Measurements from ENCODE around the gene SSX4. TPM values are rescaled to one million over a fixed set of nuclear protein-coding genes. Genes with fewer than 3 reads are reported as not detected.
"Not testable (repeated sequence)": the region's sequence is repeated elsewhere in the genome, so short reads cannot be mapped to it uniquely, and the experiment has no call there.

Gene SSX4
- total and polyA plus RNA-seq, 2 of the 13 experiments (the other 11 are each of a cell fraction or from before 2014, with no cell fraction given), result not detected

DNA sequence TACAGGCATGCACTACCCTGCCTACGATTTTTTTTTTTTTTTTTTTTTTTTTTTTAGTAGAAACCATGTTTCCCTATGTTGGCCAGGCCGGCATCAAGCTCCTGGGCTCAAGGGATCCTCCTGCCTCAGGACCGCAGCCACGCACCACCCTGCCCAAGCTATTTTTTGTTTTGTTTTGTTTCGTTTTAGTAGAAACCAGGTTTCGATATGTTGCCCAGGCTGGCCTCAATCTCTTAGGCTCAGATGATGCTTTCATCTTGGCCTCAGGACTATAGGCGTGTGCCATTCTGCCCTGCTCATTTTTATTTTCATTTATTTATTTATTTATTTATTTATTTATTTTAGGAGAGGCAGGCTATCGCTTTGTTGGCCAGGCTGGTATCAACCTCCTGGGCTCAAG, 25.7 kb upstream of the SSX4 start:
- Histone ChIP-seq H3K9me3 (ENCODE audit: low read length) (no peaks in the 10 kb centered on the region), H3K4me2 (ENCODE audit: low read depth, low read length) (no peak overlapping the region), H3K4me1 (ENCODE audit: insufficient read depth, low read length) (no peaks in the 10 kb centered on the region), H3K4me3 (replicated peaks in 1 of 3; ENCODE audit: insufficient read depth in 1 of 3, low read depth in 2 of 3, low read length in 3 of 3) (no peak overlapping the region), H3K79me2 (ENCODE audit: insufficient read depth, low read length) (no peaks in the 10 kb centered on the region), H4K20me1 (ENCODE audit: insufficient read depth, low read length) (no peaks in the 10 kb centered on the region), H3K36me3 (replicated peaks in 1 of 2; ENCODE audit: control insufficient read depth in 1 of 2, insufficient read depth in 2 of 2, low read length in 2 of 2) (no peaks in the 10 kb centered on the region), H3K27ac (ENCODE audit: extremely low read length, insufficient read depth, low read length) (no peak overlapping the region), H3K27me3 (ENCODE audit: control insufficient read depth in 1 of 2, insufficient read depth in 2 of 2, low read length in 2 of 2) (no peaks in the 10 kb centered on the region), H3K9ac (ENCODE audit: insufficient read depth, low read depth, low read length) (no peak overlapping the region), H2AFZ (ENCODE audit: low read length) (no peak overlapping the region)
- 36% methylated on average over 8 of the region's 8 CpGs for WGBS (ENCODE audit: low lambda C conversion rate)
- FAIRE-seq (no peak), ATAC-seq (no peak), DNase-seq (ENCODE audit: low spot score) (no peak)
- in situ Hi-C loops (cut with HindIII; ENCODE audit: extremely low pct_ligation_motif_present, low pct_unique_long_range_greater_than_20kb) (no loop called here), intact Hi-C loops (cut with micrococcal nuclease; ENCODE audit: unreplicated experiment) (no loop called here)
- BruUV-seq (replicated peaks), result no TSS peak
- TF ChIP-seq MTF2 (CRISPR knock-in tag; IDR thresholded peaks at IDR 0.05; ENCODE audit: borderline replicate concordance) (no peak), ZBTB33 (CRISPR knock-in tag; IDR thresholded peaks at IDR 0.05) (no peak), ZNF224 (CRISPR knock-in tag; IDR thresholded peaks at IDR 0.05) (no peak), RBFOX2 (IDR thresholded peaks at IDR 0.05; ENCODE audit: low read depth, low read length) (no peak), CREB1 (IDR thresholded peaks at IDR 0.05) (no peak), CREB1 (CRISPR knock-in tag; IDR thresholded peaks at IDR 0.05) (no peak), ZNF354B (CRISPR knock-in tag; IDR thresholded peaks at IDR 0.05) (no peak), HMGA1 (CRISPR knock-in tag; conservative IDR thresholded peaks at IDR 0.05) (no peak), SUZ12 (IDR thresholded peaks at IDR 0.05; ENCODE audit: low read depth, low read length) (no peak), FOXM1 (CRISPR knock-in tag; IDR thresholded peaks at IDR 0.05) (no peak), MIER3 (CRISPR knock-in tag; IDR thresholded peaks at IDR 0.05; ENCODE audit: borderline replicate concordance) (no peak), ZNF17 (CRISPR knock-in tag; IDR thresholded peaks at IDR 0.05) (no peak), ZNF558 (CRISPR knock-in tag; IDR thresholded peaks at IDR 0.05; ENCODE audit: borderline replicate concordance) (no peak), SMAD9 (CRISPR knock-in tag; IDR thresholded peaks at IDR 0.05) (no peak), ZNF644 (CRISPR knock-in tag; IDR thresholded peaks at IDR 0.05; ENCODE audit: low read depth) (no peak), HDAC1 (CRISPR knock-in tag; IDR thresholded peaks at IDR 0.05) (no peak), KLF13 (CRISPR knock-in tag; IDR thresholded peaks at IDR 0.05) (no peak), TAF1 (CRISPR knock-in tag; IDR thresholded peaks at IDR 0.05) (no peak), GATAD1 (CRISPR knock-in tag; IDR thresholded peaks at IDR 0.05) (no peak)
- TF ChIP-seq, protein P1, sequence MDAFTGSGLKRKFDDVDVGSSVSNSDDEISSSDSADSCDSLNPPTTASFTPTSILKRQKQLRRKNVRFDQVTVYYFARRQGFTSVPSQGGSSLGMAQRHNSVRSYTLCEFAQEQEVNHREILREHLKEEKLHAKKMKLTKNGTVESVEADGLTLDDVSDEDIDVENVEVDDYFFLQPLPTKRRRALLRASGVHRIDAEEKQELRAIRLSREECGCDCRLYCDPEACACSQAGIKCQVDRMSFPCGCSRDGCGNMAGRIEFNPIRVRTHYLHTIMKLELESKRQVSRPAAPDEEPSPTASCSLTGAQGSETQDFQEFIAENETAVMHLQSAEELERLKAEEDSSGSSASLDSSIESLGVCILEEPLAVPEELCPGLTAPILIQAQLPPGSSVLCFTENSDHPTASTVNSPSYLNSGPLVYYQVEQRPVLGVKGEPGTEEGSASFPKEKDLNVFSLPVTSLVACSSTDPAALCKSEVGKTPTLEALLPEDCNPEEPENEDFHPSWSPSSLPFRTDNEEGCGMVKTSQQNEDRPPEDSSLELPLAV (CRISPR knock-in tag; conservative IDR thresholded peaks at IDR 0.05; ENCODE audit: low read depth), result no peak
- CTCF ChIA-PET (ENCODE audit: low intra/inter-chr PET ratio, low total read pairs), result no interaction called here
- POLR2A ChIA-PET, result no interaction called here

DNA sequence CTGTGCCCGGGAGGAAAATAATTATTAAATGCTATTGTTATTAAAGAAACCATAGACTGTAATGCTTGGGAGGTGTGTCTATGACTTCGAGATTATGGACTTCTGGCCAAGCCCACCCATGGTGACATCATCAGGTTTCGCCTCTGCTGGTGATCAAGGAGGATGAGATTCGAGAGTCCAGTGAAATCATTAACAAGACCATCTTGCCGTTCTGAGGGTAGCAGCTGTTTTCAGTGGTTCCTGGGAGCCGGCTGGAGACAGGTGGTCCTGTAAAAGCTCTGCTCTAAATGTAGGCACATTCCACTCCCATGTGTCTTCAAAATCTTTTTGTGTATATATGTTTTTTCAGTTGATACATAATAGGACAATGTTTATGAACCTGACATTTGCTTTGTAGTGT, 24.1 kb upstream of the SSX4 start:
- H3K4me3 ChIP-seq (replicated peaks in 1 of 3; ENCODE audit: insufficient read depth in 1 of 3, low read depth in 2 of 3, low read length in 3 of 3); H4K20me1 ChIP-seq (ENCODE audit: insufficient read depth, low read length); H2AFZ ChIP-seq (ENCODE audit: low read length); CTCF ChIA-PET (ENCODE audit: low intra/inter-chr PET ratio, low total read pairs); ATAC-seq; H3K27me3 ChIP-seq (ENCODE audit: control insufficient read depth in 1 of 2, insufficient read depth in 2 of 2, low read length in 2 of 2); H3K36me3 ChIP-seq (replicated peaks in 1 of 2; ENCODE audit: control insufficient read depth in 1 of 2, insufficient read depth in 2 of 2, low read length in 2 of 2); POLR2A ChIA-PET; H3K9ac ChIP-seq (ENCODE audit: insufficient read depth, low read depth, low read length); H3K9me3 ChIP-seq (ENCODE audit: low read length); H3K27ac ChIP-seq (ENCODE audit: extremely low read length, insufficient read depth, low read length); H3K4me1 ChIP-seq (ENCODE audit: insufficient read depth, low read length); BruUV-seq (replicated peaks); FAIRE-seq; DNase-seq (ENCODE audit: low spot score); H3K79me2 ChIP-seq (ENCODE audit: insufficient read depth, low read length); in situ Hi-C loops (cut with HindIII; ENCODE audit: extremely low pct_ligation_motif_present, low pct_unique_long_range_greater_than_20kb); H3K4me2 ChIP-seq (ENCODE audit: low read depth, low read length); intact Hi-C loops (cut with micrococcal nuclease; ENCODE audit: unreplicated experiment): not testable (repeated sequence)
- WGBS (ENCODE audit: low lambda C conversion rate), result 0% methylated on average over 1 of the region's 6 CpGs

All from HepG2 (cell line).